Jurkat, Clone E6-1 (cell line): ENCODE data around the gene SH2D6.

Experiments
- DNase-seq: peaks from one replicate; pipeline ENCODE4 v3.0.0-alpha.2; 2011; ENCODE audit warnings: low read depth, low spot score
- H3K4me3 ChIP-seq: 2 replicates; pipeline ENCODE4 v1.5.1; 2011; ENCODE audit warnings: mild to moderate bottlenecking, low read length, control low read depth, moderate library complexity

The SH2D6 gene

GRCh38 chr2:85415980-85416650 is 2.4 kb upstream of the SH2D6 start:
- no peak overlapping the region for H3K4me3 ChIP-seq
- DNase-seq, result no peak

GRCh38 chr2:85419009-85419675 is 628 bp downstream of the SH2D6 start:
- H3K4me3 ChIP-seq, result peak overlapping the region; percentile 87
- DNase-seq, result no peak

GRCh38 chr2:85420536-85421259 is 2.2 kb downstream of the SH2D6 start:
- H3K4me3 ChIP-seq, result peak overlapping the region; percentile 36

GRCh38 chr2:85421260-85422071 is 3.0 kb downstream of the SH2D6 start:
- H3K4me3 ChIP-seq, result peak overlapping the region; percentile 36; the same call in 1 of the 2 replicates
- no peak for DNase-seq

More at GRCh38 chr2:85420536-85421259, 2.2 kb downstream of the SH2D6 start:
- DNase-seq, result peak; percentile 72

- no peak for DNase-seq
- H3K4me3 ChIP-seq, result no peak overlapping the region
Measured at GRCh38 chr2:85422072-85422457, 3.6 kb downstream of the SH2D6 start.

GRCh38 chr2:85423525-85423924 is 5.0 kb downstream of the SH2D6 start:
- no peak overlapping the region for H3K4me3 ChIP-seq

GRCh38 chr2:85425588-85425987 is 7.1 kb downstream of the SH2D6 start:
- DNase-seq, result no peak
- no peak overlapping the region for H3K4me3 ChIP-seq

More at GRCh38 chr2:85423525-85423924, 5.0 kb downstream of the SH2D6 start:
- no peak for DNase-seq

GRCh38 chr2:85427300-85427835 is 8.9 kb downstream of the SH2D6 start:
- no peak overlapping the region for H3K4me3 ChIP-seq
- DNase-seq, result no peak

- no peak overlapping the region for H3K4me3 ChIP-seq
- no peak for DNase-seq
Measured at GRCh38 chr2:85428343-85428881, 9.9 kb downstream of the SH2D6 start.

- H3K4me3 ChIP-seq, result no peak overlapping the region
Measured at GRCh38 chr2:85429213-85429923, 10.9 kb downstream of the SH2D6 start.

GRCh38 chr2:85429924-85430289 is 11.4 kb downstream of the SH2D6 start:
- no peak overlapping the region for H3K4me3 ChIP-seq
- no peak for DNase-seq

More at GRCh38 chr2:85429213-85429923, 10.9 kb downstream of the SH2D6 start:
- no peak for DNase-seq

- no peak overlapping the region for H3K4me3 ChIP-seq
Measured at GRCh38 chr2:85430752-85431569, 12.4 kb downstream of the SH2D6 start.

GRCh38 chr2:85431570-85432205 is 13.2 kb downstream of the SH2D6 start:
- DNase-seq, result no peak
- no peak overlapping the region for H3K4me3 ChIP-seq

More at GRCh38 chr2:85430752-85431569, 12.4 kb downstream of the SH2D6 start:
- DNase-seq, result no peak

- H3K4me3 ChIP-seq, result no peak overlapping the region
- no peak for DNase-seq
Measured at GRCh38 chr2:85433511-85434089, 15.1 kb downstream of the SH2D6 start.

GRCh38 chr2:85434696-85435095 is 16.2 kb downstream of the SH2D6 start:
- DNase-seq, result no peak
- H3K4me3 ChIP-seq, result no peak overlapping the region

- DNase-seq, result no peak
Measured at GRCh38 chr2:85435220-85435958, 16.9 kb downstream of the SH2D6 start.

More at GRCh38 chr2:85435220-85435958, 16.9 kb downstream of the SH2D6 start:
- H3K4me3 ChIP-seq, result no peak overlapping the region
